GM23338 (cell line): ENCODE measurements around the gene CMIP. TPM values are rescaled to one million over a fixed set of nuclear protein-coding genes. Genes with fewer than 3 reads are reported as not detected.

Experiments used
- ATAC-seq: fragments of 200-7000 bp; cut with Tn5 transposase; 3 replicates; pipeline ENCODE4 v1.9.1; 2020
- DNase-seq: peaks from one replicate; pipeline ENCODE4 v3.0.0-alpha.2; 2015; ENCODE audit warnings: low spot score
- H2AFZ ChIP-seq: fragments of 200-600 bp; sonication (generic); 2 replicates; pipeline ENCODE4 v1.8.0; 2016; ENCODE audit warnings: antibody characterized with exemption, mild to moderate bottlenecking, moderate library complexity
- H3F3A ChIP-seq: fragments of 200-600 bp; sonication (generic); replicated peaks from 2 replicates; pipeline ENCODE4 v1.8.0; 2017; ENCODE audit warnings: antibody characterized with exemption, mixed run types, low read depth
- H3K27ac ChIP-seq: fragments of 200-600 bp; sonication (generic); 2 replicates; pipeline ENCODE4 v1.6.1; 2016; ENCODE audit warnings: low read depth
- H3K27me3 ChIP-seq: fragments of 200-600 bp; sonication (generic); 2 replicates; pipeline ENCODE4 v1.8.0; 2016; ENCODE audit warnings: mild to moderate bottlenecking, mixed run types, moderate library complexity; ENCODE audit not compliant: insufficient read depth
- H3K36me3 ChIP-seq: fragments of 200-600 bp; sonication (generic); 2 replicates; pipeline ENCODE4 v1.8.0; 2016; ENCODE audit warnings: mild to moderate bottlenecking; ENCODE audit not compliant: insufficient read depth
- H3K4me1 ChIP-seq: fragments of 200-600 bp; sonication (generic); 2 replicates; pipeline ENCODE4 v1.8.0; 2016; ENCODE audit warnings: mild to moderate bottlenecking, moderate library complexity; ENCODE audit not compliant: insufficient read depth
- H3K4me2 ChIP-seq: fragments of 200-600 bp; sonication (generic); 2 replicates; pipeline ENCODE4 v1.7.1; 2017; ENCODE audit warnings: mixed run types
- H3K4me3 ChIP-seq: fragments of 200-600 bp; sonication (generic); 2 replicates; pipeline ENCODE4 v1.6.1; 2016; ENCODE audit warnings: mixed run types
- H3K79me2 ChIP-seq: fragments of 200-600 bp; sonication (generic); replicated peaks from 2 replicates; pipeline ENCODE4 v1.8.0; 2017; ENCODE audit warnings: mild to moderate bottlenecking; ENCODE audit not compliant: insufficient read depth
- H3K9me2 ChIP-seq: fragments of 200-600 bp; sonication (generic); 2 replicates; pipeline ENCODE4 v1.8.0; 2017; ENCODE audit not compliant: insufficient read depth
- H4K20me1 ChIP-seq: fragments of 200-600 bp; sonication (generic); replicated peaks from 2 replicates; pipeline ENCODE4 v1.8.0; 2017; ENCODE audit warnings: mild to moderate bottlenecking; ENCODE audit not compliant: insufficient read depth
- H3K27ac Mint-ChIP-seq: 2 replicates; pipeline ENCODE4 v1.8.0; 2020; ENCODE audit warnings: inconsistent platforms, mild to moderate bottlenecking, moderate library complexity, mixed read lengths
- H3K27me3 Mint-ChIP-seq: 3 replicates; pipeline ENCODE4 v1.8.0; 2022; ENCODE audit warnings: low read depth, mild to moderate bottlenecking, moderate library complexity, mixed read lengths, inconsistent platforms; ENCODE audit not compliant: insufficient read depth, poor library complexity
- H3K36me3 Mint-ChIP-seq: 3 replicates; pipeline ENCODE4 v1.8.0; 2021; ENCODE audit warnings: low read depth, mild to moderate bottlenecking, inconsistent platforms, moderate library complexity, mixed read lengths
- H3K4me1 Mint-ChIP-seq: 3 replicates; pipeline ENCODE4 v1.8.0; 2020; ENCODE audit warnings: mild to moderate bottlenecking, inconsistent platforms, mixed read lengths
- H3K4me3 Mint-ChIP-seq: 3 replicates; pipeline ENCODE4 v1.8.0; 2021; ENCODE audit warnings: moderate library complexity, mild to moderate bottlenecking, inconsistent platforms, mixed read lengths
- H3K9me3 Mint-ChIP-seq: 3 replicates; pipeline ENCODE4 v1.8.0; 2020; ENCODE audit warnings: moderate library complexity, mild to moderate bottlenecking, inconsistent platforms, mixed read lengths
- ZNF331 ChIP-seq: fragments of 250-450 bp; sonication (Bioruptor Pico); IDR thresholded peaks from 2 replicates; pipeline ENCODE4 v1.5.0; 2020; ENCODE audit warnings: low read depth, mild to moderate bottlenecking, moderate library complexity
- polyA plus RNA-seq: library from polyadenylated mRNA; unstranded; fragments of >200 nt; fragmentation: Nextera tagmentation; extraction: Ambion mirVana; gene quantifications from 2 replicates; pipeline ENCODE4 v1.2.1, GENCODE V29; 2016
- total RNA-seq: library from RNA; depleted of rRNA; stranded (reverse); fragments of >200 nt; shearing (Covaris generic); gene quantifications from 2 replicates; pipeline ENCODE4 v1.2.3, GENCODE V29; 2014
- TF ChIP-seq, protein P1 (sequence below): fragments of 250-450 bp; sonication (Bioruptor Pico); IDR thresholded peaks from 2 replicates; pipeline ENCODE4 v1.5.0; 2020; ENCODE audit warnings: mild to moderate bottlenecking, moderate library complexity
- TF ChIP-seq, protein P2 (sequence below), 2 experiments: fragments of 200-600 bp in 1 of 2; sonication (generic) in 1 of 2; conservative IDR thresholded peaks; 2 replicates each; pipeline versions ENCODE4 v1.5.1 to v1.6.1; 2016 to 2017; ENCODE audit warnings: antibody characterized with exemption in 2 of 2, low read depth in 2 of 2, mild to moderate bottlenecking in 2 of 2, moderate library complexity in 1 of 2
- TF ChIP-seq, protein P3 (sequence below): IDR thresholded peaks from one replicate; pipeline ENCODE4 v1.6.1; 2018; ENCODE audit warnings: antibody characterized with exemption; ENCODE audit not compliant: unreplicated experiment

CMIP gene
- total and polyA plus RNA-seq, 2 experiments from 2014 or later: 9.5 to 62.3 TPM

DNA sequence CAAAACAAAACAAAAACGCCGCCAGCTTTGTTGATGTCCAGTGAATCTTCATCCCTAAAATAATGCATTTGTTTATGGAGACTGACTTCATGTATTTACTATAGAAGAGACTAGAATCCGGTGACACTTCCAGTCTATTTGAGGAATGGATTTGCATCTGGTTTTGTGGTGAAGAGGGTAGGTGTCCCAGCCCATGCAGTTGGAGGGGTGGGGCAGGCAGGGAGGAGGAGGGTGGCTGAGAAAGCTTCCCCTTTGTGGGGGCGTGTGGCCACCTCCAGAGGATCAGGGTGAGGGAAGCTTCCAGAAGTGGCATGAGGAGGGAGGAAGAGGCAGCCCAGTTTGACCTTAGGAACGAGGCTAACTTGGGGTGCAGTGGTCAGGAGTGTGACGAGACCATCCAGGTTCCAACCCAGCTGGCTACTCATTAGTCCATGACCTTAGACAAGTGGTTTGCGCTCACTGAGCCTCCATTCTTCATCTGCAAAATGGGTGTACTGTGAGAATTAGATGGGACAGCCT is 69.5 kb downstream of the CMIP start (continued):
- TF ChIP-seq, protein P1, sequence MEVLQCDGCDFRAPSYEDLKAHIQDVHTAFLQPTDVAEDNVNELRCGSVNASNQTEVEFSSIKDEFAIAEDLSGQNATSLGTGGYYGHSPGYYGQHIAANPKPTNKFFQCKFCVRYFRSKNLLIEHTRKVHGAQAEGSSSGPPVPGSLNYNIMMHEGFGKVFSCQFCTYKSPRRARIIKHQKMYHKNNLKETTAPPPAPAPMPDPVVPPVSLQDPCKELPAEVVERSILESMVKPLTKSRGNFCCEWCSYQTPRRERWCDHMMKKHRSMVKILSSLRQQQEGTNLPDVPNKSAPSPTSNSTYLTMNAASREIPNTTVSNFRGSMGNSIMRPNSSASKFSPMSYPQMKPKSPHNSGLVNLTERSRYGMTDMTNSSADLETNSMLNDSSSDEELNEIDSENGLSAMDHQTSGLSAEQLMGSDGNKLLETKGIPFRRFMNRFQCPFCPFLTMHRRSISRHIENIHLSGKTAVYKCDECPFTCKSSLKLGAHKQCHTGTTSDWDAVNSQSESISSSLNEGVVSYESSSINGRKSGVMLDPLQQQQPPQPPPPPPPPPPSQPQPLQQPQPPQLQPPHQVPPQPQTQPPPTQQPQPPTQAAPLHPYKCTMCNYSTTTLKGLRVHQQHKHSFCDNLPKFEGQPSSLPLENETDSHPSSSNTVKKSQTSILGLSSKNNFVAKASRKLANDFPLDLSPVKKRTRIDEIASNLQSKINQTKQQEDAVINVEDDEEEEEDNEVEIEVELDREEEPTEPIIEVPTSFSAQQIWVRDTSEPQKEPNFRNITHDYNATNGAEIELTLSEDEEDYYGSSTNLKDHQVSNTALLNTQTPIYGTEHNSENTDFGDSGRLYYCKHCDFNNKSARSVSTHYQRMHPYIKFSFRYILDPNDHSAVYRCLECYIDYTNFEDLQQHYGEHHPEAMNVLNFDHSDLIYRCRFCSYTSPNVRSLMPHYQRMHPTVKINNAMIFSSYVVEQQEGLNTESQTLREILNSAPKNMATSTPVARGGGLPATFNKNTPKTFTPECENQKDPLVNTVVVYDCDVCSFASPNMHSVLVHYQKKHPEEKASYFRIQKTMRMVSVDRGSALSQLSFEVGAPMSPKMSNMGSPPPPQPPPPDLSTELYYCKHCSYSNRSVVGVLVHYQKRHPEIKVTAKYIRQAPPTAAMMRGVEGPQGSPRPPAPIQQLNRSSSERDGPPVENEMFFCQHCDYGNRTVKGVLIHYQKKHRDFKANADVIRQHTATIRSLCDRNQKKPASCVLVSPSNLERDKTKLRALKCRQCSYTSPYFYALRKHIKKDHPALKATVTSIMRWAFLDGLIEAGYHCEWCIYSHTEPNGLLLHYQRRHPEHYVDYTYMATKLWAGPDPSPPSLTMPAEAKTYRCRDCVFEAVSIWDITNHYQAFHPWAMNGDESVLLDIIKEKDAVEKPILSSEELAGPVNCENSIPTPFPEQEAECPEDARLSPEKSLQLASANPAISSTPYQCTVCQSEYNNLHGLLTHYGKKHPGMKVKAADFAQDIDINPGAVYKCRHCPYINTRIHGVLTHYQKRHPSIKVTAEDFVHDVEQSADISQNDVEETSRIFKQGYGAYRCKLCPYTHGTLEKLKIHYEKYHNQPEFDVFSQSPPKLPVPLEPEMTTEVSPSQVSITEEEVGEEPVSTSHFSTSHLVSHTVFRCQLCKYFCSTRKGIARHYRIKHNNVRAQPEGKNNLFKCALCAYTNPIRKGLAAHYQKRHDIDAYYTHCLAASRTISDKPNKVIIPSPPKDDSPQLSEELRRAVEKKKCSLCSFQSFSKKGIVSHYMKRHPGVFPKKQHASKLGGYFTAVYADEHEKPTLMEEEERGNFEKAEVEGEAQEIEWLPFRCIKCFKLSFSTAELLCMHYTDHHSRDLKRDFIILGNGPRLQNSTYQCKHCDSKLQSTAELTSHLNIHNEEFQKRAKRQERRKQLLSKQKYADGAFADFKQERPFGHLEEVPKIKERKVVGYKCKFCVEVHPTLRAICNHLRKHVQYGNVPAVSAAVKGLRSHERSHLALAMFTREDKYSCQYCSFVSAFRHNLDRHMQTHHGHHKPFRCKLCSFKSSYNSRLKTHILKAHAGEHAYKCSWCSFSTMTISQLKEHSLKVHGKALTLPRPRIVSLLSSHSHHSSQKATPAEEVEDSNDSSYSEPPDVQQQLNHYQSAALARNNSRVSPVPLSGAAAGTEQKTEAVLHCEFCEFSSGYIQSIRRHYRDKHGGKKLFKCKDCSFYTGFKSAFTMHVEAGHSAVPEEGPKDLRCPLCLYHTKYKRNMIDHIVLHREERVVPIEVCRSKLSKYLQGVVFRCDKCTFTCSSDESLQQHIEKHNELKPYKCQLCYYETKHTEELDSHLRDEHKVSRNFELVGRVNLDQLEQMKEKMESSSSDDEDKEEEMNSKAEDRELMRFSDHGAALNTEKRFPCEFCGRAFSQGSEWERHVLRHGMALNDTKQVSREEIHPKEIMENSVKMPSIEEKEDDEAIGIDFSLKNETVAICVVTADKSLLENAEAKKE (CRISPR knock-in tag): no peak
- TF ChIP-seq, protein P2, sequence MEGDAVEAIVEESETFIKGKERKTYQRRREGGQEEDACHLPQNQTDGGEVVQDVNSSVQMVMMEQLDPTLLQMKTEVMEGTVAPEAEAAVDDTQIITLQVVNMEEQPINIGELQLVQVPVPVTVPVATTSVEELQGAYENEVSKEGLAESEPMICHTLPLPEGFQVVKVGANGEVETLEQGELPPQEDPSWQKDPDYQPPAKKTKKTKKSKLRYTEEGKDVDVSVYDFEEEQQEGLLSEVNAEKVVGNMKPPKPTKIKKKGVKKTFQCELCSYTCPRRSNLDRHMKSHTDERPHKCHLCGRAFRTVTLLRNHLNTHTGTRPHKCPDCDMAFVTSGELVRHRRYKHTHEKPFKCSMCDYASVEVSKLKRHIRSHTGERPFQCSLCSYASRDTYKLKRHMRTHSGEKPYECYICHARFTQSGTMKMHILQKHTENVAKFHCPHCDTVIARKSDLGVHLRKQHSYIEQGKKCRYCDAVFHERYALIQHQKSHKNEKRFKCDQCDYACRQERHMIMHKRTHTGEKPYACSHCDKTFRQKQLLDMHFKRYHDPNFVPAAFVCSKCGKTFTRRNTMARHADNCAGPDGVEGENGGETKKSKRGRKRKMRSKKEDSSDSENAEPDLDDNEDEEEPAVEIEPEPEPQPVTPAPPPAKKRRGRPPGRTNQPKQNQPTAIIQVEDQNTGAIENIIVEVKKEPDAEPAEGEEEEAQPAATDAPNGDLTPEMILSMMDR (conservative IDR thresholded peaks at IDR 0.05; ENCODE audit: low read depth in 2 of 2): no peak
- no peak for TF ChIP-seq ZNF331 (CRISPR knock-in tag)

DNA sequence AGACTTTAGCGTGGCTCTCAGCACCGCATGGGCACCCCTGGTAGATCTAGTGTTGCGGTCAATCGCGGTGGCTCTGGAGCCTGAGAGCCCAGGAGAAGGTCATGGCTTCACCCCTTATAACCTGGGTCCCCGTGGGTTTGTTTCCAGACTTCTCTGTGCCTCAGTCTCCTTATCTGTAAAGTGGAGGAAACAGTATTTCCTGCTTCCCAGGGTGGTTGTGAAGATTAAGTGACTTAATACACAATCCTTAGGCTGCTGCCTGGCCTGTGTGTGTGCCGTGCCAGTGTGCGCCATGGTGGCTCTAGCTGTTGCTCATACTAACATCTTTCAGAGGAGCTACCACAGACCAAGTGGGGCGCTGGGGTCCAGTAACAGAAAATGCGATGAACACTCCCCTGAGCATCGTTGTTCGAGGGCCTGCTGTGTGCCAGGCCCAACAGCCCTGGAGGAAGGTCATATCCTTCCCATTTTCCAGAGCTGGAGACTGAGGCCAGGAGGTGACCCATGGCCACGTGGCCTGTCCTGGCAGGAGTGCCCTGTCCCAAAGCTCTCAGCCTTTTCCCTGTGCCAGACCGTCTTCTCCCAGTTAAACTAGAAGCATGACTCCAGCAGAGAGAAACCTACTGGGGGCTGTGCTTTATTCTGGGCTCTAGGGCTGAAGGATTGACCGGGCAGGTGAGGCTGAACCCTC is 70.1 kb downstream of the CMIP start:
- Mint-ChIP-seq H3K4me3 (no peak overlapping the region), H3K9me3 (peaks cover 8% of the 10 kb centered on the region; the same call in 1 of the 3 replicates), H3K27ac (no peak overlapping the region), H3K4me1 (peaks cover 22% of the 10 kb centered on the region), H3K27me3 (peaks cover 10% of the 10 kb centered on the region), H3K36me3 (peaks cover 31% of the 10 kb centered on the region)
- H3K36me3 ChIP-seq: no peaks in the 10 kb centered on the region
- H3F3A ChIP-seq: 0 out of 2 replicates have a peak, but pooled peaks cover 5% of the 10 kb centered on the region
- no peak overlapping the region for H3K4me3 ChIP-seq
- ATAC-seq (no peak), DNase-seq (no peak)
- H3K27ac ChIP-seq: no peak overlapping the region
- no peaks in the 10 kb centered on the region for H3K9me2 ChIP-seq
- no peak overlapping the region for H2AFZ ChIP-seq
- H3K4me2 ChIP-seq: no peak overlapping the region
- peaks cover 92% of the 10 kb centered on the region for H3K79me2 ChIP-seq
- TF ChIP-seq, protein P3, sequence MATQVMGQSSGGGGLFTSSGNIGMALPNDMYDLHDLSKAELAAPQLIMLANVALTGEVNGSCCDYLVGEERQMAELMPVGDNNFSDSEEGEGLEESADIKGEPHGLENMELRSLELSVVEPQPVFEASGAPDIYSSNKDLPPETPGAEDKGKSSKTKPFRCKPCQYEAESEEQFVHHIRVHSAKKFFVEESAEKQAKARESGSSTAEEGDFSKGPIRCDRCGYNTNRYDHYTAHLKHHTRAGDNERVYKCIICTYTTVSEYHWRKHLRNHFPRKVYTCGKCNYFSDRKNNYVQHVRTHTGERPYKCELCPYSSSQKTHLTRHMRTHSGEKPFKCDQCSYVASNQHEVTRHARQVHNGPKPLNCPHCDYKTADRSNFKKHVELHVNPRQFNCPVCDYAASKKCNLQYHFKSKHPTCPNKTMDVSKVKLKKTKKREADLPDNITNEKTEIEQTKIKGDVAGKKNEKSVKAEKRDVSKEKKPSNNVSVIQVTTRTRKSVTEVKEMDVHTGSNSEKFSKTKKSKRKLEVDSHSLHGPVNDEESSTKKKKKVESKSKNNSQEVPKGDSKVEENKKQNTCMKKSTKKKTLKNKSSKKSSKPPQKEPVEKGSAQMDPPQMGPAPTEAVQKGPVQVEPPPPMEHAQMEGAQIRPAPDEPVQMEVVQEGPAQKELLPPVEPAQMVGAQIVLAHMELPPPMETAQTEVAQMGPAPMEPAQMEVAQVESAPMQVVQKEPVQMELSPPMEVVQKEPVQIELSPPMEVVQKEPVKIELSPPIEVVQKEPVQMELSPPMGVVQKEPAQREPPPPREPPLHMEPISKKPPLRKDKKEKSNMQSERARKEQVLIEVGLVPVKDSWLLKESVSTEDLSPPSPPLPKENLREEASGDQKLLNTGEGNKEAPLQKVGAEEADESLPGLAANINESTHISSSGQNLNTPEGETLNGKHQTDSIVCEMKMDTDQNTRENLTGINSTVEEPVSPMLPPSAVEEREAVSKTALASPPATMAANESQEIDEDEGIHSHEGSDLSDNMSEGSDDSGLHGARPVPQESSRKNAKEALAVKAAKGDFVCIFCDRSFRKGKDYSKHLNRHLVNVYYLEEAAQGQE: no peak
- TF ChIP-seq ZNF331 (CRISPR knock-in tag): no peak
- H4K20me1 ChIP-seq: peaks cover 43% of the 10 kb centered on the region
- peaks cover 19% of the 10 kb centered on the region for H3K4me1 ChIP-seq
- H3K27me3 ChIP-seq: no peaks in the 10 kb centered on the region
